ENCODE measurements around the gene MPIG6B.
A peak's percentile ranks its signal among the peaks of the same experiment; 100 is the strongest.

Gene MPIG6B, protein sequence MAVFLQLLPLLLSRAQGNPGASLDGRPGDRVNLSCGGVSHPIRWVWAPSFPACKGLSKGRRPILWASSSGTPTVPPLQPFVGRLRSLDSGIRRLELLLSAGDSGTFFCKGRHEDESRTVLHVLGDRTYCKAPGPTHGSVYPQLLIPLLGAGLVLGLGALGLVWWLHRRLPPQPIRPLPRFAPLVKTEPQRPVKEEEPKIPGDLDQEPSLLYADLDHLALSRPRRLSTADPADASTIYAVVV

DNA sequence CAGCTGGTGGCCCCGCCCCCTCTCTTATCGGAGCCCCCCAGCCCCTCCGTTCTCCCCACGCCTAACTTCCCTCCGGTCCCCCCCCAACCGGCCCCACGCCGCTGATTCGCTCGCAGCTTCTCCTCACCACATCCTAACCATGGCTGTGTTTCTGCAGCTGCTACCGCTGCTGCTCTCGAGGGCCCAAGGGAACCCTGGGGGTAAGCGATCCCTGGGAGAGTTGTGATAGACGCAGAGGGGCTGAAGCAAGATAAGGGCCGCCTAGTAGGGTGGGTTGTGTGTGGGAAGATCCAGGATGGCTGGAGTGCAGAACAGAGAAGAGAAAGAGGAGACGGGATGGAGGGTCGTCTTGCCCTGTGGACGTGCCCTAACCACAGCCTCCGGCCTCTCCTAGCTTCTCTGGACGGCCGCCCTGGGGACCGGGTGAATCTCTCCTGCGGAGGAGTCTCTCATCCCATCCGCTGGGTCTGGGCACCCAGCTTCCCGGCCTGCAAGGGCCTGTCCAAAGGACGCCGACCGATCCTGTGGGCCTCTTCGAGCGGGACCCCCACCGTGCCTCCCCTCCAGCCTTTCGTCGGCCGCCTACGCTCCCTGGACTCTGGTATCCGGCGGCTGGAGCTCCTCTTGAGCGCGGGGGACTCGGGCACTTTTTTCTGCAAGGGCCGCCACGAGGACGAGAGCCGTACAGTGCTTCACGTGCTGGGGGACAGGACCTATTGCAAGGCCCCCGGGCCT is at the start of gene MPIG6B:
TSS of gene MPIG6B (plus strand) at position 129 of the 735 bp plus-strand sequence. CDS start at position 140, 11 bp downstream.
- Histone ChIP-seq H3K4me3 (ENCODE audit: low read depth in 1 of 2, low read length in 2 of 2) (no peak within 1 kb of the TSS), H3K27me3 (ENCODE audit: control insufficient read depth in 1 of 2, insufficient read depth in 2 of 2, low read length in 2 of 2) (no peaks in the 10 kb centered on the region), H3K36me3 (ENCODE audit: control insufficient read depth in 1 of 2, insufficient read depth in 2 of 2, low read length in 2 of 2) (peaks cover under 1 to 21% of the 10 kb centered on the region in 2 donors), H3K27ac (ENCODE audit: low read depth, low read length) (no peak within 1 kb of the TSS), H3K9ac (ENCODE audit: low read depth in 1 of 2, low read length in 2 of 2) (no peak within 1 kb of the TSS), H3K9me3 (ENCODE audit: control insufficient read depth in 1 of 2, low read length in 2 of 2) (no peaks in the 10 kb centered on the region), H3K4me1 (ENCODE audit: control insufficient read depth in 1 of 2, insufficient read depth in 2 of 2, low read length in 2 of 2) (peaks cover 26 to 31% of the 10 kb centered on the region in 2 donors)

DNA sequence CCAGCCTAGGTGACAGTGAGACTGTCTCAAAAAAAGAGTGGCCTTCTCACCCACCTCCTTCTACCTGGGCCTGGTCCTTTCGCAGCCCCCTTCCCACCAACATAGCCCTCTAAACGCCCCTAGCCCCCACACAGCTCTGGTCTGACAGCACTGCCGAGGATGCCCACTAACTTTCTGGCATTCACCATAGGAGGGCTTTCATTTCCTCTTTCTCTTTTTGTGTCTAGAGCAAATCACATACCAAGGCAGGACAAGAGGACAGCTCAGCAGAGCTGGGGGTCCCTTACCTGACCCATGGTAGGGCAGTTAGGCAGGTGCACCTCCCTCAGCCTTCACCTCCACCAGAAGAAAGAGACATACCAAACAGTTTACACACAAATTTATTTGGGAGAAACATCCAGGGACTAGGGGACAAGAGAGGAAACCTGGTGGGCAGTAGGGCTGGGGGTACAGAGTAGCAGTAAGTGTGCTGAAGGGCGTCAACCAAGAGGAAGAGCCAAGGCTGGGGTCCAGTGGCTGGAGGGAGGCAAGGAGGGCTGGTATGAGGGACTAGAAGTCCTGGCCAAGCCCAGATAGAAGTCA is 46.8 kb upstream of the MPIG6B start:
- Histone ChIP-seq H3K9me3 (ENCODE audit: control insufficient read depth in 1 of 2, low read length in 2 of 2) (no peaks in the 10 kb centered on the region), H3K9ac (ENCODE audit: low read depth in 1 of 2, low read length in 2 of 2) (no peak overlapping the region), H3K4me3 (ENCODE audit: low read depth in 1 of 2, low read length in 2 of 2) (no peak overlapping the region), H3K27me3 (ENCODE audit: control insufficient read depth in 1 of 2, insufficient read depth in 2 of 2, low read length in 2 of 2) (no peaks in the 10 kb centered on the region), H3K36me3 (ENCODE audit: control insufficient read depth in 1 of 2, insufficient read depth in 2 of 2, low read length in 2 of 2) (peaks cover 12 to 24% of the 10 kb centered on the region in 2 donors), H3K4me1 (ENCODE audit: control insufficient read depth in 1 of 2, insufficient read depth in 2 of 2, low read length in 2 of 2) (peaks cover 6 to 7% of the 10 kb centered on the region in 2 donors), H3K27ac (ENCODE audit: low read depth, low read length) (no peak overlapping the region)

DNA sequence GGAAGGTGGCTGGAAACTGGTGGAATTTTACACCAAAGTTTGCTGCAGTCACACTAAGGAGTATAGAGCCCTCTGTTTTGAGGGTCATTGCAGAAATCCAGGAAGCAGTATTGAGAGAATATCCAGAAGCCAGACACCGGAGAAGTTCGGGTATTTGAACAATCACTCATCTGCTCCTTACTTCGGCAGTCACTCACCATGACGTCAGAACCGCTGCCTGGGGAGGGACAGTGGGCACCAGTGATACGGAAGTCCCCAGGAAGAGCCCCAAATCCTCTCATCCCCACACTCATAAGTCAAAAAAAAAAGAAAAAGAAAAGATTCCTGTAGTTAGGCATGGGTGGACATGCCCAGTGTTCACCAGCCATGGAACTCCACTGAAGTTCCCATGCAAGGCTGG is 46.3 kb upstream of the MPIG6B start:
- H3K9ac ChIP-seq (ENCODE audit: low read depth in 1 of 2, low read length in 2 of 2): no peak overlapping the region
- H3K4me1 ChIP-seq (ENCODE audit: control insufficient read depth in 1 of 2, insufficient read depth in 2 of 2, low read length in 2 of 2): peaks cover 10 to 11% of the 10 kb centered on the region in 2 donors
- H3K27ac ChIP-seq (ENCODE audit: low read depth, low read length): no peak overlapping the region
- H3K36me3 ChIP-seq (ENCODE audit: control insufficient read depth in 1 of 2, insufficient read depth in 2 of 2, low read length in 2 of 2): peaks cover 7 to 19% of the 10 kb centered on the region in 2 donors
- no peaks in the 10 kb centered on the region for H3K27me3 ChIP-seq (ENCODE audit: control insufficient read depth in 1 of 2, insufficient read depth in 2 of 2, low read length in 2 of 2)
- no peaks in the 10 kb centered on the region for H3K9me3 ChIP-seq (ENCODE audit: control insufficient read depth in 1 of 2, low read length in 2 of 2)
- no peak overlapping the region for H3K4me3 ChIP-seq (ENCODE audit: low read depth in 1 of 2, low read length in 2 of 2)

DNA sequence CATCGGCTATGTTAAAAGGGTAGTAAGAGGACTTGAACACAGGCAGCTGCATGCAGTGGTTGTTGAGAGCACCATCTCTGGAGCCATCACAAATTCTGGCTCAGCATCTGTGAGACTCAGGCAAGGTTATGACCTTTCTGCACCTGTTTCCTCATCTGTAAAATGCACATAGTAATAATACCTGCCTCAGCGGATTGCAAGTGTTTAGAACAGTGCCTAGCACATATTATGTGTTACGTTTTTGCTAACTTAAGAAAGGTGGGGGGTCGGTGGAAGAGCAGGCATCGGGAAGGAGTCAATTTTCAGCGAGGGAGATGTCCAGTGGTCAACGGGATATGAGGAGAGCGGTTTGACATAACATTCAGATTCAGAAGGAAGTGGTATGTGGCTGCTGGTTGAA is 45.2 kb upstream of the MPIG6B start:
- Histone ChIP-seq H3K4me1 (ENCODE audit: control insufficient read depth in 1 of 2, insufficient read depth in 2 of 2, low read length in 2 of 2) (peaks cover 10 to 11% of the 10 kb centered on the region in 2 donors), H3K36me3 (ENCODE audit: control insufficient read depth in 1 of 2, insufficient read depth in 2 of 2, low read length in 2 of 2) (peaks cover 3 to 11% of the 10 kb centered on the region in 2 donors), H3K9ac (ENCODE audit: low read depth in 1 of 2, low read length in 2 of 2) (no peak overlapping the region), H3K27me3 (ENCODE audit: control insufficient read depth in 1 of 2, insufficient read depth in 2 of 2, low read length in 2 of 2) (no peaks in the 10 kb centered on the region), H3K9me3 (ENCODE audit: control insufficient read depth in 1 of 2, low read length in 2 of 2) (no peaks in the 10 kb centered on the region), H3K4me3 (ENCODE audit: low read depth in 1 of 2, low read length in 2 of 2) (no peak overlapping the region), H3K27ac (ENCODE audit: low read depth, low read length) (no peak overlapping the region)

DNA sequence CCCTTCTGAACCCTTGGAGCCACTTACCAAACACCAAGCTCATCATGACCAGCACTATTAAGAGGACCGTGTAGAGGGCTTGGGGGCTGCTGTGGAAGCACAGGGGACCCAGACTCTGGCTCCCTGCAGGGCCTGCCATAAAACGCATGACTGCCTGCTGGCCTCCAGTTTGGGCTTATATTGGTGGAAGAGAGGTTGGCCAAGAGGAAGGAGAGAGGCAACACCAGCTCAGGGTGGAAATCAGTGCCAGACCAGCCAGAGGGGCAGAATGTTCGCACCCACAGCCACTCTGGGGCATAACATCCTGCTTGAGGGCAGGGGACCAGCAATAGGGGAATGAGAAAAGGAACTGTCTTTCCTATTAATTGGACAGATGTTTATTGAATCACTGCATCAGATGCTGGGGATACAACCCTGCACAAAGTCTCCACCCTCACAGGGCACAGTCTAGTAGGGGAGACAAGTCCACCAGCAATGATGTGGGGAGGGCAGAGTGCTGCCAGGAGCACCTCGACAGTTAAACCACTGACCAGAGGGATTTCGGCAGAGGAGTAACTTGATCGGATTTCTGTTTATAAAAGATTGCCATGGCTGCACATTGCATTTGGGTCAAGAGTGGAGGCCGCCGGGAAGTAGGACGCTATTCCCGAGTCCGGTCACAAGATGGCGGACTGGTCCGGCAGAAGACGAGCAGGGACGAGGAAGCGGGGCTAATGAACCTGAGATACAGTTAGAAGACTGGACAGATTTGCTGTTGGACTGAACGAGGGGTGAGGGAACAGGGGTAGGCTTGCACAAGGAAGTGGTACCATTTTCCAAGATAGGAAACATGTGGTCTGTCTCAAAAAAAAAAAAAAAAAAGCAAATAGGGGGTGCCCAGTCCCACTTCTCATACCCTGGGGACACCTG is 42.7 kb upstream of the MPIG6B start, which contains the start of gene LY6G5C:
TSS of gene LY6G5C (minus strand) at position 842 of the 909 bp plus-strand sequence. CDS start at position 148, 694 bp downstream.
- peak within 1 kb of the TSS; percentile 62 to 89 for H3K9ac ChIP-seq (ENCODE audit: low read depth in 1 of 2, low read length in 2 of 2)
- peaks cover 11 to 16% of the 10 kb centered on the region in 2 donors for H3K4me1 ChIP-seq (ENCODE audit: control insufficient read depth in 1 of 2, insufficient read depth in 2 of 2, low read length in 2 of 2)
- H3K4me3 ChIP-seq (ENCODE audit: low read depth in 1 of 2, low read length in 2 of 2): peak within 1 kb of the TSS; percentile 66 to 75
- H3K9me3 ChIP-seq (ENCODE audit: control insufficient read depth in 1 of 2, low read length in 2 of 2): no peaks in the 10 kb centered on the region
- peak within 1 kb of the TSS; percentile 63 for H3K27ac ChIP-seq (ENCODE audit: low read depth, low read length)
- peaks cover 3 to 6% of the 10 kb centered on the region in 2 donors for H3K36me3 ChIP-seq (ENCODE audit: control insufficient read depth in 1 of 2, insufficient read depth in 2 of 2, low read length in 2 of 2)
- H3K27me3 ChIP-seq (ENCODE audit: control insufficient read depth in 1 of 2, insufficient read depth in 2 of 2, low read length in 2 of 2): no peaks in the 10 kb centered on the region

DNA sequence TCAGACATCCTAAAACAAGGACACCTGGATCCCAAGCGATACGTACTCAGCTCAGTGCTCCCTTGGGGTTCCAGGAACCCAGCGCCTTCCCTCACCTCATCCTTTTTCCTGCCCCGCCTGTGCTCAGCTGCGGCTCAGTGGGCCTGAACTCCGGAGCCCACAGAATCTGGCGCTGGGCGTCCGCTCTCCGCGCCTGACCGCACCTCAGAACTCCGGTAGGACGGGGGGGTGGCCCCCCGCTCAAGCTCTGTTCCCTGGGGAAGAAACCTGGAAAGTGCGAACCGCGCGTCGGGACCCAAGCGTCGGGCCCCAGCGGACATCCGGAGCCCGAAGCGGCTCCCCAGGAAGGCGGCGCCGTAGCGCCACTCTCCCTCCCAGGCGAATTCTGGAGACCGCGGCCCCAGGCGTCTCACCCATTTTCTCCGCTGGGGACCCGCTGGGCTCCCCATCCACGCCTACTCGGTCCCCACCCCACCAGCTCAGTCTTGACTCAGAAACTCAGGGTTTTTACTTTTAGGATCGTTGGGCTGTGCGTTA is 42.0 kb upstream of the MPIG6B start:
- Histone ChIP-seq H3K36me3 (ENCODE audit: control insufficient read depth in 1 of 2, insufficient read depth in 2 of 2, low read length in 2 of 2) (peaks cover 5 to 10% of the 10 kb centered on the region in 2 donors), H3K27ac (ENCODE audit: low read depth, low read length) (peak overlapping the region; percentile 63), H3K9me3 (ENCODE audit: control insufficient read depth in 1 of 2, low read length in 2 of 2) (no peaks in the 10 kb centered on the region), H3K9ac (ENCODE audit: low read depth in 1 of 2, low read length in 2 of 2) (peak overlapping the region; percentile 62 to 89), H3K27me3 (ENCODE audit: control insufficient read depth in 1 of 2, insufficient read depth in 2 of 2, low read length in 2 of 2) (no peaks in the 10 kb centered on the region), H3K4me3 (ENCODE audit: low read depth in 1 of 2, low read length in 2 of 2) (peak overlapping the region; percentile 66 to 75), H3K4me1 (ENCODE audit: control insufficient read depth in 1 of 2, insufficient read depth in 2 of 2, low read length in 2 of 2) (peaks cover 11 to 16% of the 10 kb centered on the region in 2 donors)

DNA sequence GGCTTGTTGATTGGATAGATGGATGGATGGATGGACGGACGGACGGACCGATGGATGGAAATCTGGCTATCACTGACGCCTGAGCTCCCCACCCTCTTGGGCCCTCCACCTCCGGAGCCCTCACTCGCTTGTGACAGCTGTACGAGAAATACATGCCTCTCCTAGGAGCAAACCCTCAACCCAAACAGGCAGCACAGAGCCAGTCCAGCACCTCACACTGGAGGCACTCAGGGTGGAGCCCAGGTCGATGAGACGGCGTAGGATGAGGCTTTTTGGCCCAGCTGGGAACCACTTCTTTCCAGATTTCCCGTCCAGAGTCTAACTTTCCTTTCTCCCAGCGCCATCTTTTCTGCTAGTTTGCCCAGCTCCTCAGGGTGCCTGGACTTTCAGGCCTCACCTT is 39.6 kb upstream of the MPIG6B start:
- H3K27ac ChIP-seq (ENCODE audit: low read depth, low read length): peak overlapping the region; percentile 65
- peak overlapping the region; percentile 47 to 59 for H3K4me3 ChIP-seq (ENCODE audit: low read depth in 1 of 2, low read length in 2 of 2)
- H3K9ac ChIP-seq (ENCODE audit: low read depth in 1 of 2, low read length in 2 of 2): peak overlapping the region; percentile 8 to 48
- H3K4me1 ChIP-seq (ENCODE audit: control insufficient read depth in 1 of 2, insufficient read depth in 2 of 2, low read length in 2 of 2): peaks cover 11 to 16% of the 10 kb centered on the region in 2 donors
- peaks cover 22 to 34% of the 10 kb centered on the region in 2 donors for H3K36me3 ChIP-seq (ENCODE audit: control insufficient read depth in 1 of 2, insufficient read depth in 2 of 2, low read length in 2 of 2)
- no peaks in the 10 kb centered on the region for H3K9me3 ChIP-seq (ENCODE audit: control insufficient read depth in 1 of 2, low read length in 2 of 2)
- no peaks in the 10 kb centered on the region for H3K27me3 ChIP-seq (ENCODE audit: control insufficient read depth in 1 of 2, insufficient read depth in 2 of 2, low read length in 2 of 2)

DNA sequence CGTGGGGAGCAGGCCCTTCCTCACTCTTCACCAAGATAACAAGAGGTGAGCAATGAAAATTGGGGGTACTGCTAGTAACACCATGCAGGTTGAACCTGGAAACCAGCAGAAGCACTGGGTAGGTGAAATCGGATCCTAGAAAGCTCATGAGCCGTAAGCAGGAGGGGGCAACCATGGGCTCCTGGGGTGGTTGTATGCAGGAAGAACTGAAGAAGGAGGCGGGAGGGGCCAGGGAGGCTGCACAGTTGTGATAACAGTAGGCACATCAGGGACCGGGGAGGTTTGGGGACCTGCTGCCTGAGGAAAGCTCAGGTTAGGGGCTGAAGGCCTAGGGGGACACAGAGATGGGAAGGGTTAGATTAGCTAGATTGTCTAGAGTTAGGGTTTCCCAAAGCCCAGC is 36.7 kb upstream of the MPIG6B start:
- Histone ChIP-seq H3K9ac (ENCODE audit: low read depth in 1 of 2, low read length in 2 of 2) (no peak overlapping the region), H3K9me3 (ENCODE audit: control insufficient read depth in 1 of 2, low read length in 2 of 2) (no peaks in the 10 kb centered on the region), H3K36me3 (ENCODE audit: control insufficient read depth in 1 of 2, insufficient read depth in 2 of 2, low read length in 2 of 2) (peaks cover 41 to 54% of the 10 kb centered on the region in 2 donors), H3K27me3 (ENCODE audit: control insufficient read depth in 1 of 2, insufficient read depth in 2 of 2, low read length in 2 of 2) (no peaks in the 10 kb centered on the region), H3K27ac (ENCODE audit: low read depth, low read length) (no peak overlapping the region), H3K4me1 (ENCODE audit: control insufficient read depth in 1 of 2, insufficient read depth in 2 of 2, low read length in 2 of 2) (peaks cover 20 to 27% of the 10 kb centered on the region in 2 donors), H3K4me3 (ENCODE audit: low read depth in 1 of 2, low read length in 2 of 2) (no peak overlapping the region)

DNA sequence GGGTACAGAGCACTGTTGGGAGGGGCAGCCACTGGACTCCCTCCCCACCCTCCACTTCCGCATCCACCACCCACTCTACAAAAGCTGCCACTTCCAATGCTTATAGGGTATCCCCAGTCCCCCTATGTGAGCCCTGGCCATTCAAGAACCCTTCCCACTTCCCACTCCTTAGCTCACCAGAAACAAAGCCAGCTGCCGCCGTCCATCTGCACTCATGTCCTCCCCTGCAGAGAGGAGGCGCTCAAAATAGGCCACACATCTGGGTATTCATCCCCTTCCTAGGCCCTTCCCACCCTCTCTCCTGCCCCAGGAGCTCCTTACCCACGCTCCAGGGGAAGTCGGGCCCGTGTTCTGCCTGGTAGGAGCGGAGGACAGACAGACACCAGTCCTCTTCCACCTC is 35.9 kb upstream of the MPIG6B start:
- Histone ChIP-seq H3K9me3 (ENCODE audit: control insufficient read depth in 1 of 2, low read length in 2 of 2) (no peaks in the 10 kb centered on the region), H3K4me1 (ENCODE audit: control insufficient read depth in 1 of 2, insufficient read depth in 2 of 2, low read length in 2 of 2) (peaks cover 16 to 26% of the 10 kb centered on the region in 2 donors), H3K4me3 (ENCODE audit: low read depth in 1 of 2, low read length in 2 of 2) (no peak overlapping the region), H3K27me3 (ENCODE audit: control insufficient read depth in 1 of 2, insufficient read depth in 2 of 2, low read length in 2 of 2) (no peaks in the 10 kb centered on the region), H3K27ac (ENCODE audit: low read depth, low read length) (no peak overlapping the region), H3K9ac (ENCODE audit: low read depth in 1 of 2, low read length in 2 of 2) (no peak overlapping the region), H3K36me3 (ENCODE audit: control insufficient read depth in 1 of 2, insufficient read depth in 2 of 2, low read length in 2 of 2) (peaks cover 46 to 62% of the 10 kb centered on the region in 2 donors)

All from duodenal mucosa (tissue), 2 donors.